ENCODE data around the gene PTPA.
"Not testable (repeated sequence)": the region's sequence is repeated elsewhere in the genome, so short reads cannot be mapped to it uniquely, and the experiment has no call there.

Gene PTPA

DNA sequence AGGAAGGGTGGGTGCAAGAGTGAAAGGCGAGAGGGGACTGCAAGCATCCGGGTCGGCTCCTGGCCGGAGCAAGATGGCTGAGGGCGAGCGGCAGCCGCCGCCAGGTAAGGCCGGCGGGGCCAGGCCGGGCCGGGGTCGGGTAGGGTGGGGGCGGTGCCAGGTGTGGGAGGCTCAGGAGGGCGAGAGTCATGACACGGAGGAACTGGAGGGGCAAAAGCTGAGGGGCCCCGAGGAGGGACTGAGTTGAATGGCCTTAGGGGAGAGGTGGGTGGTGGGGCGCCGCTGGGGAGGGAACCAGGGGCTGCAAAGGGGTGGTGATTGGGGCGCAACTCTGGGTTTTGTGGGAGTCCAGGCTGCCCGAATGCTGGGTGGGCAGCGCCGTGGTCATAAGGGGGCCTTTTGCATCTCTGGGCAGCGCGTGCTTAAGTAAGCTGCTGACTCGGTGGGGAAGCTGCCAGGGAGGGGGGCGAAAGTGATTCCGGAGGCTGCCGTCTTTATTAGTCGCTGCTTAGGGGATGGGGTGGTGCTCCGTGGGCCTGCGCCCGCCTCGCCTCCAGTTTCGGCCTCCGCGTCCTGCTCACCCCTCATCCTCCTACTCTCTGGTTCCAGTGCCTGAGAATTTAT is 425 bp downstream of the PTPA start:
- H3K4me3 ChIP-seq (ENCODE audit: insufficient read length, low read depth), result peak overlapping the region; percentile 62
- H3K9me3 ChIP-seq (ENCODE audit: insufficient read depth, low read length), result no peaks in the 10 kb centered on the region
- no peak for TF ChIP-seq YY1 (IDR thresholded peaks at IDR 0.05; ENCODE audit: insufficient read depth, insufficient read length)
- peaks cover 3% of the 10 kb centered on the region for H3K4me1 ChIP-seq (ENCODE audit: insufficient read depth, insufficient read length)
- H3K9ac ChIP-seq (ENCODE audit: insufficient read length, low read depth), result peak overlapping the region; percentile 98
- peaks cover 23% of the 10 kb centered on the region for H3K27me3 ChIP-seq (ENCODE audit: insufficient read depth, insufficient read length)
- DNase-seq (ENCODE audit: low read depth, low spot score), result no peak
- H3K36me3 ChIP-seq (ENCODE audit: insufficient read depth, insufficient read length, low read length), result peaks cover 3% of the 10 kb centered on the region

DNA sequence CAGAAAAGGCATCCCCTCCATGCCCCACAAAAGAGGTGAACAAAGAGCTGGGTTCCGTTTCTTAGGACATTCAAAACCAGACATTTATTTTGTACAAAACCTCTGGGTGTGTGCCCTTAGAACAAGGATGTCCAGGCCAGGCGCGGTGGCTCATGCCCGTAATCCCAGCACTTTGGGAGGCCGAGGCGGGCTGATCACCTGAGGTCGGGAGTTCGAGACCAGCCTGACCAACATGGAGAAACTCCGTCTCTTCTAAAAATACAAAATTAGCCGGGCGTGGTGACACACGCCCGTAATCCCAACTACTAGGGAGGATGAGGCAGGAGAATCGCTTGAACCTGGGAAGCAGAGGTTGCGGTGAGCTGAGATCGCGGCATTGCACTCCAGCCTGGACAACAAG is 1.3 kb downstream of the PTPA start:
- Histone ChIP-seq H3K27me3 (ENCODE audit: insufficient read depth, insufficient read length) (peaks cover 23% of the 10 kb centered on the region), H3K4me3 (ENCODE audit: insufficient read length, low read depth) (peak overlapping the region; percentile 62), H3K9ac (ENCODE audit: insufficient read length, low read depth) (peak overlapping the region; percentile 98)
- H3K4me1 ChIP-seq (ENCODE audit: insufficient read depth, insufficient read length); H3K36me3 ChIP-seq (ENCODE audit: insufficient read depth, insufficient read length, low read length); H3K9me3 ChIP-seq (ENCODE audit: insufficient read depth, low read length); DNase-seq (ENCODE audit: low read depth, low spot score): not testable (repeated sequence)

DNA sequence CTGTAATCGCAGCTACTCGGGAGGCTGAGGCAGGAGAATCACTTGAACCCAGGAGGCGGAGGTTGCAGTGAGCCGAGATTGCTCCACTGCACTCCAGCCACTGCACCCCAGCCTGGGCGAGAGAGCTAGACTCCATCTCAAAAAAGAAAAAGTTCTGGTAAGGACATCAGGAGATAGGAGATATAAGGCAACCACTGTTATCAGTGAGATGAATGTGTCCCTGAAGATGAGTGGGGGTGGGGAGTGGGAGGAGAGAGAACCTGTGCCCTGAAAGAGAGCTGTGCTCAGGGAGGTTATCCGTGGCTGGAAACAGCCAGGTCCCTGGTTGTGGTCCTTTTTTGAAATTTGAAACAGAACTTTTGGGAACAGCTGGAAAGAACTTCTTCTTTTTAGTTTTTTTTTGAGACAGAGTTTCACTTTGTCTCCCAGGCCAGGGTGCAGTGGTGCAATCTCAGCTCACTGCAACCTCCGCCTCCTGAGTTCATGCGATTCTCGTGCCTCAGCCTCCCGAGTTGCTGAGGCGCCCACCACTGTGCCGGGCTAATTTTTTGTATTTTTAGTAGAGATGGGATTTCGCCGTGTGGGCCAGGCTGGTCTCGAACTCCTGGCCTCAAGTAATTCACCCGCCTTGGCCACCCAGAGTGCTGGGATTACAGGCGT is 2.6 kb downstream of the PTPA start:
- no peak overlapping the region for H3K4me3 ChIP-seq (ENCODE audit: insufficient read length, low read depth)
- peaks cover 16% of the 10 kb centered on the region for H3K27me3 ChIP-seq (ENCODE audit: insufficient read depth, insufficient read length)
- no peaks in the 10 kb centered on the region for H3K9me3 ChIP-seq (ENCODE audit: insufficient read depth, low read length)
- TF ChIP-seq YY1 (IDR thresholded peaks at IDR 0.05; ENCODE audit: insufficient read depth, insufficient read length) (no peak), SUZ12 (IDR thresholded peaks at IDR 0.05; ENCODE audit: extremely low read depth, insufficient read depth, insufficient read length) (no peak), ZNF274 (IDR thresholded peaks at IDR 0.05; ENCODE audit: low read depth, low read length) (no peak)
- DNase-seq (ENCODE audit: low read depth, low spot score), result no peak
- no peak overlapping the region for H3K9ac ChIP-seq (ENCODE audit: insufficient read length, low read depth)
- peaks cover 1% of the 10 kb centered on the region for H3K36me3 ChIP-seq (ENCODE audit: insufficient read depth, insufficient read length, low read length)
- H3K4me1 ChIP-seq (ENCODE audit: insufficient read depth, insufficient read length), result peaks cover 2% of the 10 kb centered on the region

DNA sequence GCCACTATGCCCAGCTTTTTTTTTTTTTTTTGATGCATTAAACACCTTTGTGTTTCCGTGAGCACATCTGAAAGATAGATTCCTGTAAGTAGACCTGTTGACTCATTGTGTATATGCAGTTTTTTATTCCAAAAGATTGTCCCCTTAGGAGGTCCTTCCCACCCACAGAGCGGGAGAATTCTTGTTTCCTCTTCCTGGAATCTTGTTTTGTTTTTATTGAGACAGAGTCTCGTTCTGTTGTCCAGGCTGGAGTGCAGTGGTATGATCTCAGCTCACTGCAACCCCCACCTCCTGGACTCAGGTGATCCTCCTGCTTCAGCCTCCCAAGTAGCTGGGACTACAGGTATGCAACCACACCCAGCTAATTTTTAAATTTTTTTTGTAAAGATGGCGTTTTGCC is 7.6 kb downstream of the PTPA start:
- TF ChIP-seq ZNF274 (IDR thresholded peaks at IDR 0.05; ENCODE audit: low read depth, low read length), result no peak
- no peak for TF ChIP-seq YY1 (IDR thresholded peaks at IDR 0.05; ENCODE audit: insufficient read depth, insufficient read length)
- no peak for TF ChIP-seq SUZ12 (IDR thresholded peaks at IDR 0.05; ENCODE audit: extremely low read depth, insufficient read depth, insufficient read length)
- no peaks in the 10 kb centered on the region for H3K27me3 ChIP-seq (ENCODE audit: insufficient read depth, insufficient read length)
- no peak for DNase-seq (ENCODE audit: low read depth, low spot score)
- H3K9ac ChIP-seq (ENCODE audit: insufficient read length, low read depth), result no peak overlapping the region
- peaks cover 2% of the 10 kb centered on the region for H3K4me1 ChIP-seq (ENCODE audit: insufficient read depth, insufficient read length)
- H3K36me3 ChIP-seq (ENCODE audit: insufficient read depth, insufficient read length, low read length), result peaks cover 37% of the 10 kb centered on the region
- no peak overlapping the region for H3K4me3 ChIP-seq (ENCODE audit: insufficient read length, low read depth)
- H3K9me3 ChIP-seq (ENCODE audit: insufficient read depth, low read length), result no peaks in the 10 kb centered on the region

DNA sequence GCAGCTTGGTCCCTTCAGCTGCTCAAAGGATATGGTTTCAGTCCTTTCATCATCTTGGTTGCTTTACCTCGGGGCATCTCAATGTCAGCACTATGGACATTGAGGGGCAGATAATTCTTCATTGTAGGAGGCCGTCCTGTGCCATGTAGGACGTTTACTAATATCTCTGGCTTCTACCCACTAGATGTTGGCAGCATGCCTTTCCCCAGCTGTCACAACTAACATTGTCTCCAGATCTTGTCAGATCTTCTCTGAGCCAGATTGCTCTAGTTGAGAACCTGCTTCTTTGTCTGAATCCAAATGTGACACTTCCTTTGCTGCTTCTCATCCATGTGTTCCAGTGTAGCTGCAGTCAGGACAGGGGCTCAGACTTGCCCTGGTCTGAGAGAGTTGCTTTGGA is 10.3 kb downstream of the PTPA start:
- Histone ChIP-seq H3K36me3 (ENCODE audit: insufficient read depth, insufficient read length, low read length) (peaks cover 54% of the 10 kb centered on the region), H3K9ac (ENCODE audit: insufficient read length, low read depth) (no peak overlapping the region), H3K9me3 (ENCODE audit: insufficient read depth, low read length) (no peaks in the 10 kb centered on the region), H3K4me1 (ENCODE audit: insufficient read depth, insufficient read length) (peaks cover 8% of the 10 kb centered on the region), H3K27me3 (ENCODE audit: insufficient read depth, insufficient read length) (no peaks in the 10 kb centered on the region), H3K4me3 (ENCODE audit: insufficient read length, low read depth) (no peak overlapping the region)
- DNase-seq (ENCODE audit: low read depth, low spot score), result no peak
- no peak for TF ChIP-seq ZNF274 (IDR thresholded peaks at IDR 0.05; ENCODE audit: low read depth, low read length)
- TF ChIP-seq SUZ12 (IDR thresholded peaks at IDR 0.05; ENCODE audit: extremely low read depth, insufficient read depth, insufficient read length), result no peak
- no peak for TF ChIP-seq YY1 (IDR thresholded peaks at IDR 0.05; ENCODE audit: insufficient read depth, insufficient read length)

DNA sequence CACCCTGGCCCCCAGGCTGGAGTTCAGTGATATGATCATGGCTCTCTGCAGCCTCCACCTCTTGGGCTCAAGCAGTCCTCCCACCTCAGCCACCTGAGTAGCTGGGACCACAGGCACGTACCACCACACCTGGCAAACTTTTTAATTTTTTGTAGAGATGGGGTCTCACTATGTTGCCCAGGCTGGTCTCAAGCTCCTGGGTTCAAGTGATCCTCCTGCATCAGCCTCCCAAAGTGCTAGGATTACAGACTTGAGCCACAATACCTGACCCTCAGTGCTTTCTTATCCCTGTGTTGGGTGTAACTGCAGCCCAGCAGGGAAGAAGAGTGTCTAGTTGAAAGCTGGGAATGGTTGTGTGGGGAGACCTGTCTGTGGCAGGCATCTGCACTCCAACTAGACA is 10.9 kb downstream of the PTPA start:
- TF ChIP-seq SUZ12 (IDR thresholded peaks at IDR 0.05; ENCODE audit: extremely low read depth, insufficient read depth, insufficient read length), result no peak
- TF ChIP-seq ZNF274 (IDR thresholded peaks at IDR 0.05; ENCODE audit: low read depth, low read length), result no peak
- TF ChIP-seq YY1 (IDR thresholded peaks at IDR 0.05; ENCODE audit: insufficient read depth, insufficient read length), result no peak
- H3K27me3 ChIP-seq (ENCODE audit: insufficient read depth, insufficient read length), result no peaks in the 10 kb centered on the region
- no peaks in the 10 kb centered on the region for H3K9me3 ChIP-seq (ENCODE audit: insufficient read depth, low read length)
- no peak overlapping the region for H3K9ac ChIP-seq (ENCODE audit: insufficient read length, low read depth)
- no peak for DNase-seq (ENCODE audit: low read depth, low spot score)
- H3K4me1 ChIP-seq (ENCODE audit: insufficient read depth, insufficient read length), result peaks cover 11% of the 10 kb centered on the region
- H3K36me3 ChIP-seq (ENCODE audit: insufficient read depth, insufficient read length, low read length), result peaks cover 54% of the 10 kb centered on the region
- H3K4me3 ChIP-seq (ENCODE audit: insufficient read length, low read depth), result no peak overlapping the region

GRCh38 chr9:129122976-129123375 is 11.8 kb downstream of the PTPA start:
- H3K27me3 ChIP-seq (ENCODE audit: insufficient read depth, insufficient read length), result not testable (repeated sequence)
- peaks cover 61% of the 10 kb centered on the region for H3K36me3 ChIP-seq (ENCODE audit: insufficient read depth, insufficient read length, low read length)

More at GRCh38 chr9:129122976-129123375, 11.8 kb downstream of the PTPA start:
- not testable (repeated sequence) for DNase-seq (ENCODE audit: low read depth, low spot score); H3K9me3 ChIP-seq (ENCODE audit: insufficient read depth, low read length); H3K4me3 ChIP-seq (ENCODE audit: insufficient read length, low read depth); H3K9ac ChIP-seq (ENCODE audit: insufficient read length, low read depth)
- peaks cover 18% of the 10 kb centered on the region for H3K4me1 ChIP-seq (ENCODE audit: insufficient read depth, insufficient read length)
